H1 (cell line): ENCODE data around the gene LLGL1. TPM values are rescaled to one million over a fixed set of nuclear protein-coding genes. Genes with fewer than 3 reads are reported as not detected.

Experiments used
- ATF2 ChIP-seq: IDR thresholded peaks from 2 replicates; pipeline ENCODE4 v1.6.1; 2012; ENCODE audit warnings: low read length, inconsistent platforms
- GABPA ChIP-seq: IDR thresholded peaks from 2 replicates; pipeline ENCODE4 v1.6.1; 2011; ENCODE audit warnings: mild to moderate bottlenecking, low read length, moderate library complexity, borderline replicate concordance; ENCODE audit not compliant: insufficient read depth
- KDM1A ChIP-seq: fragments of 200-600, 300-600 bp; sonication (generic); IDR thresholded peaks from 2 replicates; pipeline ENCODE4 v1.7.1; 2016; ENCODE audit warnings: mild to moderate bottlenecking, low read length, borderline replicate concordance
- MAFK ChIP-seq: IDR thresholded peaks from 2 replicates; pipeline ENCODE4 v1.6.1; 2012; ENCODE audit warnings: low read depth, mild to moderate bottlenecking, improper control_type of control experiment, low read length
- RFX5 ChIP-seq: IDR thresholded peaks from 2 replicates; pipeline ENCODE4 v1.6.1; 2011; ENCODE audit warnings: low read depth, low read length, improper control_type of control experiment, borderline replicate concordance
- SP1 ChIP-seq: IDR thresholded peaks from 2 replicates; pipeline ENCODE4 v1.6.1; 2011; ENCODE audit warnings: low read depth, low read length
- SP2 ChIP-seq: IDR thresholded peaks from 2 replicates; pipeline ENCODE4 v1.6.1; 2012; ENCODE audit warnings: mild to moderate bottlenecking, low read length, inconsistent platforms
- SRF ChIP-seq: IDR thresholded peaks from 2 replicates; pipeline ENCODE4 v1.6.1; 2011; ENCODE audit warnings: mild to moderate bottlenecking, low read depth, low read length, moderate library complexity
- polyA plus RNA-seq, 7 experiments: library from polyadenylated mRNA; depleted of rRNA in 3 of 7; stranded (reverse) in 5 of 7; unstranded in 2 of 7; fragments of >200 nt in 5 of 7; fragments of 200-250 nt in 2 of 7; gene quantifications; 1 replicate in 5 of 7; 2 replicates in 1 of 7; 4 replicates in 1 of 7; pipeline versions ENCODE4 v1.2.1 to v1.2.3, GENCODE V29; 2011 to 2013; ENCODE audit warnings: missing spikeins in 2 of 7, mixed read lengths in 2 of 7
- total RNA-seq: library from RNA; stranded (reverse); fragmentation: NEBNext Ultra II Directional; extraction: Animal tissue kit (Norgen Biotek cat#: 25700); gene quantifications from 2 replicates; pipeline ENCODE4 v1.2.1, GENCODE V29; 2021

LLGL1 gene
- total and polyA plus RNA-seq, 2 of the 8 experiments (the other 6 are each of a cell fraction or from before 2014, with no cell fraction given): 71.3 to 107 TPM

DNA sequence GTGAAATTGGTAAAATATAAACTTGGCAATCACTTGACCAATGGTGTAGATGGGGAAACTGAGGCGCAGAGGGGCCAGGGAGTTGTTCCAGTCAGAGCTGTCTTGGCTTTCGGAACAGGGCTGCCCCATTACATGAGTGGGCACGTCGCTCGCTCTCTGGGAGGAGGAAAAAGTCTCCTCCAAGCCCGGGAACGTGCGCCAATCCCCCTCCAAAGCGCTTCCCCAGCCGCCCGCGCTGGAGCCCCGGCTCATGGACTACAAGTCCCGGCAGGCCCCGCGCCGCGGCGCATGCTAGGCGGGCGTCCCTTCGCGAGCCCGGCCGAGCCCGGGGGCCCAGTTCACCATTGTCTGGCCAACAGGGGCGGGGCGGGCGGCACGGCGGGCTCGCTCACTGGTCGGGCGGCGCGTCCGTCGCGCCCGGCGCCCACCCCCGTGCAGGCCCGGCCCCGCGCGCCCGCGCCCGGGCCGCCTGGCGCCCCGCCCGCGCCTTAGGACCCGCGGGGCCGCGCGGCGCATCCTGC is at the start of gene LLGL1 (continued):
- TF ChIP-seq RFX5: no peak
- TF ChIP-seq GABPA: no peak
- TF ChIP-seq MAFK: no peak
- TF ChIP-seq SP1: 0 out of 2 replicates have a peak, but pooled peaks have one; percentile 50
- TF ChIP-seq ATF2: no peak
- TF ChIP-seq KDM1A: no peak
- no peak for TF ChIP-seq SRF
- peak; percentile 14; the same call in 1 of the 2 replicates for TF ChIP-seq SP2
